ENCODE data around the gene HYAL4. TPM values are rescaled to one million over a fixed set of nuclear protein-coding genes. Genes with fewer than 3 reads are reported as not detected.
"Not testable (repeated sequence)": the region's sequence is repeated elsewhere in the genome, so short reads cannot be mapped to it uniquely, and the experiment has no call there.

HYAL4 gene
- total and polyA plus RNA-seq, 2 donors (not counting 3 experiments of a cell fraction or from before 2014, with no cell fraction given), result not detected

- H3K27ac ChIP-seq (ENCODE audit: insufficient read depth, low read depth, low read length), result no peak overlapping the region
- TF ChIP-seq EZH2 (IDR thresholded peaks at IDR 0.05; ENCODE audit: borderline replicate concordance, low read depth, low read length, severe bottlenecking), result no peak
- TF ChIP-seq MYC (IDR thresholded peaks at IDR 0.05; ENCODE audit: low read depth, low read length), result no peak
- no peak for TF ChIP-seq CTCF (IDR thresholded peaks at IDR 0.05; ENCODE audit: extremely low read depth in 1 of 2, insufficient read depth in 1 of 2, low read depth in 1 of 2, low read length in 2 of 2)
- no peak for TF ChIP-seq POLR2AphosphoS5 (IDR thresholded peaks at IDR 0.05; ENCODE audit: insufficient read depth, low read depth, low read length)
- no peak for TF ChIP-seq POLR2A (IDR thresholded peaks at IDR 0.05; ENCODE audit: low read depth, low read length)
- no peak for TF ChIP-seq FOS (IDR thresholded peaks at IDR 0.05; ENCODE audit: borderline replicate concordance, insufficient read depth, low read length)
- TF ChIP-seq JUN (IDR thresholded peaks at IDR 0.05; ENCODE audit: borderline replicate concordance, insufficient read depth, insufficient read length, low read depth), result no peak
- TF ChIP-seq GATA2 (IDR thresholded peaks at IDR 0.05; ENCODE audit: insufficient read depth, insufficient read length, low read depth, low read length), result no peak
- TF ChIP-seq, protein P1, sequence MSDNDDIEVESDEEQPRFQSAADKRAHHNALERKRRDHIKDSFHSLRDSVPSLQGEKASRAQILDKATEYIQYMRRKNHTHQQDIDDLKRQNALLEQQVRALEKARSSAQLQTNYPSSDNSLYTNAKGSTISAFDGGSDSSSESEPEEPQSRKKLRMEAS (IDR thresholded peaks at IDR 0.05; ENCODE audit: insufficient read depth, insufficient read length), result no peak
- no peaks in the 10 kb centered on the region for H3K9me3 ChIP-seq (replicated peaks; ENCODE audit: control insufficient read depth, insufficient read depth, low read length)
- BruUV-seq (replicated peaks), result no TSS peak
- dilution Hi-C loops (cut with MboI; ENCODE audit: extremely low pct_ligation_motif_present, low sequenced_read_pairs), result no loop called here
- FAIRE-seq (no peak), DNase-seq (ENCODE audit: low read depth, low spot score) (no peak)
- no peak overlapping the region for H3K4me2 ChIP-seq (ENCODE audit: insufficient read depth, low read length)
- H3K79me2 ChIP-seq (ENCODE audit: control insufficient read depth, insufficient read depth, low read length), result no peaks in the 10 kb centered on the region
- no peaks in the 10 kb centered on the region for H3K9me1 ChIP-seq (replicated peaks; ENCODE audit: control insufficient read depth, extremely low read depth, insufficient read depth, low read length)
- H3K27me3 ChIP-seq (ENCODE audit: control insufficient read depth in 2 of 2, insufficient read depth in 2 of 2, low read length in 2 of 2), result no peaks in the 10 kb centered on the region
- ChIA-PET POLR2A (no interaction called here), CTCF (no interaction called here)
- no peak overlapping the region for H2AFZ ChIP-seq (ENCODE audit: low read depth, low read length)
- no peaks in the 10 kb centered on the region for H3K36me3 ChIP-seq (ENCODE audit: control insufficient read depth in 2 of 2, extremely low read depth in 1 of 2, insufficient read depth in 2 of 2, low read length in 2 of 2)
- intact Hi-C loops (cut with micrococcal nuclease), result no loop called here
- H3K9ac ChIP-seq (replicated peaks; ENCODE audit: extremely low read depth, insufficient read depth, low read length), result no peak overlapping the region
- H3K4me3 ChIP-seq (replicated peaks in 1 of 3; ENCODE audit: insufficient read depth in 1 of 3, low read depth in 1 of 3, low read length in 3 of 3), result no peak overlapping the region
- no peaks in the 10 kb centered on the region for H4K20me1 ChIP-seq (replicated peaks; ENCODE audit: control insufficient read depth, extremely low read depth, insufficient read depth, low read length)
- no peaks in the 10 kb centered on the region for H3K4me1 ChIP-seq (ENCODE audit: control insufficient read depth, extremely low read depth, insufficient read depth, low read length)
Observed at GRCh38 chr7:123819001-123819400, 26.0 kb upstream of the HYAL4 start.

GRCh38 chr7:123819795-123820194 lies 25.2 kb upstream of the HYAL4 start:
- H3K79me2 ChIP-seq (ENCODE audit: control insufficient read depth, insufficient read depth, low read length); H3K27me3 ChIP-seq (ENCODE audit: control insufficient read depth in 2 of 2, insufficient read depth in 2 of 2, low read length in 2 of 2); H2AFZ ChIP-seq (ENCODE audit: low read depth, low read length); intact Hi-C loops (cut with micrococcal nuclease); BruUV-seq (replicated peaks); H3K4me3 ChIP-seq (replicated peaks in 1 of 3; ENCODE audit: insufficient read depth in 1 of 3, low read depth in 1 of 3, low read length in 3 of 3); POLR2A ChIA-PET; H3K4me1 ChIP-seq (ENCODE audit: control insufficient read depth, extremely low read depth, insufficient read depth, low read length); H3K9me3 ChIP-seq (replicated peaks; ENCODE audit: control insufficient read depth, insufficient read depth, low read length); H3K4me2 ChIP-seq (ENCODE audit: insufficient read depth, low read length); dilution Hi-C loops (cut with MboI; ENCODE audit: extremely low pct_ligation_motif_present, low sequenced_read_pairs); DNase-seq (ENCODE audit: low read depth, low spot score); H3K9me1 ChIP-seq (replicated peaks; ENCODE audit: control insufficient read depth, extremely low read depth, insufficient read depth, low read length); H3K9ac ChIP-seq (replicated peaks; ENCODE audit: extremely low read depth, insufficient read depth, low read length); H3K27ac ChIP-seq (ENCODE audit: insufficient read depth, low read depth, low read length); CTCF ChIA-PET; H4K20me1 ChIP-seq (replicated peaks; ENCODE audit: control insufficient read depth, extremely low read depth, insufficient read depth, low read length); H3K36me3 ChIP-seq (ENCODE audit: control insufficient read depth in 2 of 2, extremely low read depth in 1 of 2, insufficient read depth in 2 of 2, low read length in 2 of 2); FAIRE-seq: not testable (repeated sequence)

All from endothelial cell of umbilical vein (primary cell).